Upper lobe of left lung (tissue), 4 donors: ENCODE results near the gene EVC.

Source experiments
- EP300 ChIP-seq, 4 donors: sonication (generic); formaldehyde crosslinking; IDR thresholded peaks; one replicate each; pipeline ENCODE4 v1.5.1; 2017; ENCODE audit warnings: antibody characterized with exemption in 4 of 4, control low read depth in 2 of 4
- POLR2A ChIP-seq, 4 donors: fragments of 450-650 bp; IDR thresholded peaks; one replicate each; pipeline ENCODE4 v1.5.1; 2016 to 2017; ENCODE audit warnings: antibody characterized with exemption in 4 of 4, mild to moderate bottlenecking in 2 of 4

- no peak for TF ChIP-seq POLR2A (IDR thresholded peaks at IDR 0.05)
- no peak for TF ChIP-seq EP300 (IDR thresholded peaks at IDR 0.05)
These were observed 49.8 kb upstream of the EVC start for GRCh38 chr4:5661237-5661636.
